ENCODE data around the gene BRD1. TPM values are rescaled to one million over a fixed set of nuclear protein-coding genes. Genes with fewer than 3 reads are reported as not detected.
A peak's percentile ranks its signal among the peaks of the same experiment; 100 is the strongest.
"Not testable (repeated sequence)": the region's sequence is repeated elsewhere in the genome, so short reads cannot be mapped to it uniquely, and the experiment has no call there.

The BRD1 gene
- total RNA-seq, 4 donors from 2014 or later: 44.6 to 74.9 (median 60.4) TPM

DNA sequence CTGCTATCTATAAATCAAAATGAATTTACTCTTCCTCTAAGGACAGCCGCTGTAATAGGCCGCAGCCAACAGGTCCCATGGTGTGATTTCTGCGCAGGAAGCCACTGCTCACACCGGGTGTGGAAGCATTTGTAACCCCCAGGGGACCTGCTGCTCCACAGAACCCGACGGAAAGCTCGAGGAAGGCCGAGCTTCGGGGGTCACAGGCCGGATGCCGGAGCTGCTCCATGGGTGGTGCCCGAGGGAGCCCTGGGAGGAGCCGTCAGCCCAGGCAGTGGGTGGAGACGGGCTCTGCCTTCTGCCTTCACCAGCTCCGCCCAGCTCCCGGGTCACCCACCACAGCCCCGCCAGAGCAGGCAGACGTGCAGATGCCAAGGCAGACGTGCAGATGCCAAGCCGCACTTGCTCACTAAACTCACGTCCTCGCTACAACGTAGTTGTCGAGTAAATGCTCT lies 63.5 kb downstream of the BRD1 start:
- Histone ChIP-seq H3K27me3 (no peaks in the 10 kb centered on the region), H3K4me3 (no peak overlapping the region), H3K4me1 (peaks cover 0 to 12% (median 6%) of the 10 kb centered on the region in 4 donors), H3K9me3 (peaks cover 0 to 38% (median 10%) of the 10 kb centered on the region in 4 donors), H3K36me3 (no peaks in the 10 kb centered on the region), H3K27ac (no peak overlapping the region)
- 53 to 67% methylated on average over 24 of the region's 24 CpGs for WGBS, 2 donors
- TF ChIP-seq CTCF (IDR thresholded peaks at IDR 0.05) (no peak), EP300 (IDR thresholded peaks at IDR 0.05) (no peak), POLR2A (IDR thresholded peaks at IDR 0.05) (no peak)
- peak in 1 of 2 donors; percentile 9 for DNase-seq (ENCODE audit: low spot score in 2 of 2)

- H3K36me3 ChIP-seq: no peaks in the 10 kb centered on the region
- no peak overlapping the region for H3K27ac ChIP-seq
- no peak for TF ChIP-seq EP300 (IDR thresholded peaks at IDR 0.05)
- no peak for TF ChIP-seq POLR2A (IDR thresholded peaks at IDR 0.05)
- no peak for TF ChIP-seq CTCF (IDR thresholded peaks at IDR 0.05)
- no peak for DNase-seq (ENCODE audit: low spot score in 2 of 2)
- 78 to 89% methylated on average over 12 to 13 of the region's 13 CpGs for WGBS, 2 donors
- H3K4me3 ChIP-seq: no peak overlapping the region
- peaks cover 0 to 7% (median 3%) of the 10 kb centered on the region in 4 donors for H3K4me1 ChIP-seq
- peaks cover 0 to 38% (median 10%) of the 10 kb centered on the region in 4 donors for H3K9me3 ChIP-seq
- no peaks in the 10 kb centered on the region for H3K27me3 ChIP-seq
These were observed 64.0 kb downstream of the BRD1 start for GRCh38 chr22:49763696-49764095.

DNA sequence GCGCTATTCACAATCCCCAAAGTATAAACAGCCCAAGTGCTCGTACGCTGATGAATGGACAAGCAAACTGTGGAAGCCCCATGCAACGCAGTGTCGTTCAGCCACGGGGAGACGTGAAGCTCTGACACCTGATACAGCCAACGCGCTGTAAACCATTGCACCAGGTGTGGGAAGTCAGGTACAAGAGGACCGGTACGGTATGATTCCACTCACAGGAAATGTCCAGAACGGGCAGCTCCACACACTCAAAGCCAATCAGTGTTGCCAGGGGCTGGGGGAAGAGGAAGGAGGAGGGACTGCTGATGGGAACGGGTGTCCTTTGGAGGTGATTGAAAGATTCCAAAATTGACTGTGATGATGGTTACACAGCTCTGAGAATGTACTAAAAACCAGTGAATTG lies 64.5 kb downstream of the BRD1 start:
- Histone ChIP-seq H3K27me3 (no peaks in the 10 kb centered on the region), H3K9me3 (peaks cover 0 to 38% (median 10%) of the 10 kb centered on the region in 4 donors), H3K4me3 (no peak overlapping the region), H3K36me3 (no peaks in the 10 kb centered on the region), H3K4me1 (peaks cover 0 to 2% (median 0%) of the 10 kb centered on the region in 4 donors), H3K27ac (no peak overlapping the region)
- TF ChIP-seq POLR2A (IDR thresholded peaks at IDR 0.05): no peak
- TF ChIP-seq EP300 (IDR thresholded peaks at IDR 0.05): no peak
- TF ChIP-seq CTCF (IDR thresholded peaks at IDR 0.05): no peak
- 84 to 89% methylated on average over 13 of the region's 13 CpGs for WGBS, 2 donors
- DNase-seq (ENCODE audit: low spot score in 2 of 2): no peak

DNA sequence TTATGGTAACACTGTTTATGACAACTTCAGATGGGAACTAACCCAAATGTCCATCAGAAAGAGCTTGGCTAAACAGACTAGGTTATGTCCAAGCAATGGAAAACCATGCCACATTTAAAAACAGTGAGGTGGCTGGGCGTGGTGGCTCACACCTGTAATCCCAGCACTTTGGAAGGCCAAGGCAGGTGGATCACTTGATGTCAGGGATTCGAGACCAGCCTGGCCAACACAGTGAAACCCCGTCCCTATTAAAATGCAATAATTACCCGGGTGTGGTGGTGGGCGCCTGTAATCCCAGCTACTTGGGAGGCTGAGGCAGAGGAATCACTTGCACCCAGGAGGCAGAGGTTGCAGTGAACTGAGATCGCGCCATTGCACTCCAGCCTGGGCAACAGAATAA lies 65.1 kb downstream of the BRD1 start:
- H3K4me3 ChIP-seq; H3K4me1 ChIP-seq; H3K36me3 ChIP-seq; H3K27ac ChIP-seq; DNase-seq (ENCODE audit: low spot score in 2 of 2); H3K27me3 ChIP-seq: not testable (repeated sequence)
- H3K9me3 ChIP-seq: peaks cover 0 to 36% (median 10%) of the 10 kb centered on the region in 4 donors
- WGBS, 2 donors: 92 to 99% methylated on average over 7 of the region's 7 CpGs

DNA sequence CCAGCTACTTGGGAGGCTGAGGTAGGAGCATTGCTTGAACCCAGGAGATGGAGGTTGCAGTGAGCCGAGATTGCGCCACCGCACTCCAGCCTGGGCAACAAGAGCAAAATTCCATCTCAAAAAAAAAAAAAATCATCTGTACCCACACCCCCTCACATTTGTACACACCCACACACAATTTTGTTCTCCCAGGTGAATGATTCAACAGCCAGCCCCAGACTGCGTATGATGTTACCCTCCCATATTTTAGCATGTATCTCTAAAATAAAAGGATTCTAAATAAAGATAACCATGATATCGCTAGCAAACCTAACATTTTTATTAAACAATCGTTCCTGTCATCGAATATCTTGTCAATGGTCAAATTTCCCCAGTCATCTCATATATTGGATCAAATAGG lies 65.8 kb downstream of the BRD1 start:
- no peaks in the 10 kb centered on the region for H3K36me3 ChIP-seq
- 81 to 95% methylated on average over 7 of the region's 7 CpGs for WGBS, 2 donors
- no peak overlapping the region for H3K4me3 ChIP-seq

DNA sequence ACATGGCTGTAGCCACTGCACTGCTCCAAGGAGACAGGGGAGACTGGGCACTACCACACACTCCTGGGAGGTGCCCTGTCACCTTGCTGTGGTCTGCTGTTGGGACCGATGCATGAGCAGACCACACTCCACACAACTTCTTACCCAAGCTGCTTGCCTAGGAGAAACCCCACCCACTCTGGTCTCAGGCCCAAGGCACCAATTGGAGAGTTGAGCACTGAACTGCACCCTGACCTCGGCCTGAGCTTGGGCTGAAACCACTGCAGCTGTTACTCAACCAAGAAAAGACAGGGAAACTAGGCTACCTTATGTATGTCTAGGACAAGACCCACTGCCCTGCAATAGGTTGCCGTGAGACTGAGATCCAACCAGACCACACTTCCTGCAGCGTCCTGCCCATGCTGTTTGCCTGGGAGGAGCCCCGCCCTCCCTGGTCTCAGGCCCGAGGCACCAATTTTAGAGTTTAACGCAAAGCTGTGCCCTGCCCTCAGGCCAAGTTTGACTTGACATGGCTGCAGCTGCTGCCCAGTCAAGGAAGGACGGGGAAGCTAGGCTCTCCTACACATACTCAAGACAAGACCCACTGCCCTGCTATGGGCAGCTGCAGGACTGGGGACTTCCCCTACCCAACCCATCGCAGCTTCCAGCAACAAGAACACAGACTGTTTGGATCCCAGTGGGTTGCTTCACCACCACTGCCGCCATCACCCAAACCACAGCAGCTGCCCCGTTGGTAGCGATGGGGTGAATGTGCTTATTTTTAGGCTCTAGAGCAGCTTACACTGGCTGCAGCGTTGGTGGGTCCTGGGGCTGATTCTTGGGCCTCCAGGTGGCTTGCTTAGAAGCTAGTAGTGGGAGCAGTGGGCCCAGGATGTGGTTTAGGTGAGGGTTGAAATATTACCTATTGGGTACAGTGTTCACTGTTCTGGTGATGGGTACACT lies 66.8 kb downstream of the BRD1 start:
- 67 to 83% methylated on average over 9 to 12 of the region's 13 CpGs for WGBS, 2 donors

More for the DNA sequence above, 65.8 kb downstream of the BRD1 start:
- no peak for TF ChIP-seq POLR2A (IDR thresholded peaks at IDR 0.05)
- DNase-seq (ENCODE audit: low spot score in 2 of 2): peak in 1 of 2 donors; percentile 2
- H3K9me3 ChIP-seq: peaks cover 0 to 35% (median 6%) of the 10 kb centered on the region in 4 donors
- H3K4me1 ChIP-seq: no peaks in the 10 kb centered on the region
- no peaks in the 10 kb centered on the region for H3K27me3 ChIP-seq
- no peak overlapping the region for H3K27ac ChIP-seq

More for the DNA sequence above, 66.8 kb downstream of the BRD1 start:
- H3K4me1 ChIP-seq: no peaks in the 10 kb centered on the region
- TF ChIP-seq CTCF (IDR thresholded peaks at IDR 0.05): no peak
- TF ChIP-seq EP300 (IDR thresholded peaks at IDR 0.05): no peak
- no peak for TF ChIP-seq POLR2A (IDR thresholded peaks at IDR 0.05)
- no peak for DNase-seq (ENCODE audit: low spot score in 2 of 2)
- H3K27ac ChIP-seq: no peak overlapping the region
- H3K9me3 ChIP-seq: peaks cover 0 to 33% (median under 1%) of the 10 kb centered on the region in 4 donors
- no peak overlapping the region for H3K4me3 ChIP-seq
- no peaks in the 10 kb centered on the region for H3K27me3 ChIP-seq
- H3K36me3 ChIP-seq: no peaks in the 10 kb centered on the region
